Measurements from ENCODE around the gene REX1BD. TPM values are rescaled to one million over a fixed set of nuclear protein-coding genes. Genes with fewer than 3 reads are reported as not detected.

The REX1BD gene
- total and polyA plus RNA-seq, 2 of the 13 experiments (the other 11 are each of a cell fraction or from before 2014, with no cell fraction given), result 7.5 to 25.4 TPM

GRCh38 chr19:18588611-18589379, at the start of gene REX1BD (continued):
- TF ChIP-seq TERF1 (CRISPR knock-in tag; IDR thresholded peaks at IDR 0.05), result 0 out of 2 replicates have a peak, but pooled peaks have one; percentile 57
- no peak; the same call in 1 of the 2 replicates for TF ChIP-seq ARNTL (CRISPR knock-in tag; IDR thresholded peaks at IDR 0.05)
- TF ChIP-seq ZNF766 (CRISPR knock-in tag; IDR thresholded peaks at IDR 0.05; ENCODE audit: borderline replicate concordance), result peak; percentile 86
- TF ChIP-seq ZNF609 (CRISPR knock-in tag; IDR thresholded peaks at IDR 0.05; ENCODE audit: borderline replicate concordance), result peak; percentile 60; the same call in 1 of the 2 replicates
- TF ChIP-seq SP140L (CRISPR knock-in tag; IDR thresholded peaks at IDR 0.05; ENCODE audit: borderline replicate concordance), result peak; percentile 71; the same call in 1 of the 2 replicates
- TF ChIP-seq HOXA9 (CRISPR knock-in tag; IDR thresholded peaks at IDR 0.05; ENCODE audit: borderline replicate concordance), result no peak
- TF ChIP-seq, protein P1, sequence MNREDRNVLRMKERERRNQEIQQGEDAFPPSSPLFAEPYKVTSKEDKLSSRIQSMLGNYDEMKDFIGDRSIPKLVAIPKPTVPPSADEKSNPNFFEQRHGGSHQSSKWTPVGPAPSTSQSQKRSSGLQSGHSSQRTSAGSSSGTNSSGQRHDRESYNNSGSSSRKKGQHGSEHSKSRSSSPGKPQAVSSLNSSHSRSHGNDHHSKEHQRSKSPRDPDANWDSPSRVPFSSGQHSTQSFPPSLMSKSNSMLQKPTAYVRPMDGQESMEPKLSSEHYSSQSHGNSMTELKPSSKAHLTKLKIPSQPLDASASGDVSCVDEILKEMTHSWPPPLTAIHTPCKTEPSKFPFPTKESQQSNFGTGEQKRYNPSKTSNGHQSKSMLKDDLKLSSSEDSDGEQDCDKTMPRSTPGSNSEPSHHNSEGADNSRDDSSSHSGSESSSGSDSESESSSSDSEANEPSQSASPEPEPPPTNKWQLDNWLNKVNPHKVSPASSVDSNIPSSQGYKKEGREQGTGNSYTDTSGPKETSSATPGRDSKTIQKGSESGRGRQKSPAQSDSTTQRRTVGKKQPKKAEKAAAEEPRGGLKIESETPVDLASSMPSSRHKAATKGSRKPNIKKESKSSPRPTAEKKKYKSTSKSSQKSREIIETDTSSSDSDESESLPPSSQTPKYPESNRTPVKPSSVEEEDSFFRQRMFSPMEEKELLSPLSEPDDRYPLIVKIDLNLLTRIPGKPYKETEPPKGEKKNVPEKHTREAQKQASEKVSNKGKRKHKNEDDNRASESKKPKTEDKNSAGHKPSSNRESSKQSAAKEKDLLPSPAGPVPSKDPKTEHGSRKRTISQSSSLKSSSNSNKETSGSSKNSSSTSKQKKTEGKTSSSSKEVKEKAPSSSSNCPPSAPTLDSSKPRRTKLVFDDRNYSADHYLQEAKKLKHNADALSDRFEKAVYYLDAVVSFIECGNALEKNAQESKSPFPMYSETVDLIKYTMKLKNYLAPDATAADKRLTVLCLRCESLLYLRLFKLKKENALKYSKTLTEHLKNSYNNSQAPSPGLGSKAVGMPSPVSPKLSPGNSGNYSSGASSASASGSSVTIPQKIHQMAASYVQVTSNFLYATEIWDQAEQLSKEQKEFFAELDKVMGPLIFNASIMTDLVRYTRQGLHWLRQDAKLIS (CRISPR knock-in tag; IDR thresholded peaks at IDR 0.05), result 0 out of 2 replicates have a peak, but pooled peaks have one; percentile 74
- TF ChIP-seq, protein P2, sequence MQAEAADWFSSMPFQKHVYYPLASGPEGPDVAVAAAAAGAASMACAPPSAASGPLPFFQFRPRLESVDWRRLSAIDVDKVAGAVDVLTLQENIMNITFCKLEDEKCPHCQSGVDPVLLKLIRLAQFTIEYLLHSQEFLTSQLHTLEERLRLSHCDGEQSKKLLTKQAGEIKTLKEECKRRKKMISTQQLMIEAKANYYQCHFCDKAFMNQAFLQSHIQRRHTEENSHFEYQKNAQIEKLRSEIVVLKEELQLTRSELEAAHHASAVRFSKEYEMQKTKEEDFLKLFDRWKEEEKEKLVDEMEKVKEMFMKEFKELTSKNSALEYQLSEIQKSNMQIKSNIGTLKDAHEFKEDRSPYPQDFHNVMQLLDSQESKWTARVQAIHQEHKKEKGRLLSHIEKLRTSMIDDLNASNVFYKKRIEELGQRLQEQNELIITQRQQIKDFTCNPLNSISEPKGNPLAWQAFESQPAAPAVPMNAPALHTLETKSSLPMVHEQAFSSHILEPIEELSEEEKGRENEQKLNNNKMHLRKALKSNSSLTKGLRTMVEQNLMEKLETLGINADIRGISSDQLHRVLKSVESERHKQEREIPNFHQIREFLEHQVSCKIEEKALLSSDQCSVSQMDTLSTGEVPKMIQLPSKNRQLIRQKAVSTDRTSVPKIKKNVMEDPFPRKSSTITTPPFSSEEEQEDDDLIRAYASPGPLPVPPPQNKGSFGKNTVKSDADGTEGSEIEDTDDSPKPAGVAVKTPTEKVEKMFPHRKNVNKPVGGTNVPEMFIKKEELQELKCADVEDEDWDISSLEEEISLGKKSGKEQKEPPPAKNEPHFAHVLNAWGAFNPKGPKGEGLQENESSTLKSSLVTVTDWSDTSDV (CRISPR knock-in tag; IDR thresholded peaks at IDR 0.05), result no peak
- TF ChIP-seq, protein P3, sequence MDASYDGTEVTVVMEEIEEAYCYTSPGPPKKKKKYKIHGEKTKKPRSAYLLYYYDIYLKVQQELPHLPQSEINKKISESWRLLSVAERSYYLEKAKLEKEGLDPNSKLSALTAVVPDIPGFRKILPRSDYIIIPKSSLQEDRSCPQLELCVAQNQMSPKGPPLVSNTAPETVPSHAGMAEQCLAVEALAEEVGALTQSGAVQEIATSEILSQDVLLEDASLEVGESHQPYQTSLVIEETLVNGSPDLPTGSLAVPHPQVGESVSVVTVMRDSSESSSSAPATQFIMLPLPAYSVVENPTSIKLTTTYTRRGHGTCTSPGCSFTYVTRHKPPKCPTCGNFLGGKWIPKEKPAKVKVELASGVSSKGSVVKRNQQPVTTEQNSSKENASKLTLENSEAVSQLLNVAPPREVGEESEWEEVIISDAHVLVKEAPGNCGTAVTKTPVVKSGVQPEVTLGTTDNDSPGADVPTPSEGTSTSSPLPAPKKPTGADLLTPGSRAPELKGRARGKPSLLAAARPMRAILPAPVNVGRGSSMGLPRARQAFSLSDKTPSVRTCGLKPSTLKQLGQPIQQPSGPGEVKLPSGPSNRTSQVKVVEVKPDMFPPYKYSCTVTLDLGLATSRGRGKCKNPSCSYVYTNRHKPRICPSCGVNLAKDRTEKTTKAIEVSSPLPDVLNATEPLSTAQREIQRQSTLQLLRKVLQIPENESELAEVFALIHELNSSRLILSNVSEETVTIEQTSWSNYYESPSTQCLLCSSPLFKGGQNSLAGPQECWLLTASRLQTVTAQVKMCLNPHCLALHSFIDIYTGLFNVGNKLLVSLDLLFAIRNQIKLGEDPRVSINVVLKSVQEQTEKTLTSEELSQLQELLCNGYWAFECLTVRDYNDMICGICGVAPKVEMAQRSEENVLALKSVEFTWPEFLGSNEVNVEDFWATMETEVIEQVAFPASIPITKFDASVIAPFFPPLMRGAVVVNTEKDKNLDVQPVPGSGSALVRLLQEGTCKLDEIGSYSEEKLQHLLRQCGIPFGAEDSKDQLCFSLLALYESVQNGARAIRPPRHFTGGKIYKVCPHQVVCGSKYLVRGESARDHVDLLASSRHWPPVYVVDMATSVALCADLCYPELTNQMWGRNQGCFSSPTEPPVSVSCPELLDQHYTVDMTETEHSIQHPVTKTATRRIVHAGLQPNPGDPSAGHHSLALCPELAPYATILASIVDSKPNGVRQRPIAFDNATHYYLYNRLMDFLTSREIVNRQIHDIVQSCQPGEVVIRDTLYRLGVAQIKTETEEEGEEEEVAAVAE (CRISPR knock-in tag; IDR thresholded peaks at IDR 0.05; ENCODE audit: borderline replicate concordance), result no peak; the same call in 1 of the 2 replicates
